Upper lobe of left lung (tissue), 4 donors: ENCODE results near the gene NPEPPS.

Experiments used
- CTCF ChIP-seq, 6 experiments: fragments of 450-650 bp in 4 of 6; fragments of 200-600 bp in 2 of 6; sonication (generic) in 2 of 6; IDR thresholded peaks; one replicate each; pipeline ENCODE4 v1.5.1; 2016 to 2019; ENCODE audit warnings: antibody characterized with exemption in 6 of 6
- POLR2A ChIP-seq, 4 donors: fragments of 450-650 bp; IDR thresholded peaks; one replicate each; pipeline ENCODE4 v1.5.1; 2016 to 2017; ENCODE audit warnings: antibody characterized with exemption in 4 of 4, mild to moderate bottlenecking in 2 of 4
- POLR2AphosphoS5 ChIP-seq, 2 donors: sonication (generic); formaldehyde crosslinking; IDR thresholded peaks; one replicate each; pipeline ENCODE4 v1.5.1; 2017; ENCODE audit warnings: antibody characterized with exemption in 2 of 2

- no peak for TF ChIP-seq POLR2A (IDR thresholded peaks at IDR 0.05)
- TF ChIP-seq CTCF (IDR thresholded peaks at IDR 0.05), result no peak
- TF ChIP-seq POLR2AphosphoS5 (IDR thresholded peaks at IDR 0.05), result no peak
These were observed 122.5 kb downstream of the NPEPPS start for GRCh38 chr17:47653442-47653841.
